GM12801 (cell line): ENCODE data around the gene ACTL6A.

Experiments used
- CTCF ChIP-seq: IDR thresholded peaks from one replicate; pipeline ENCODE4 v1.5.1; 2011; ENCODE audit warnings: control low read depth; ENCODE audit not compliant: insufficient read length; ENCODE audit errors: extremely low read depth

Gene ACTL6A

GRCh38 chr3:179562591-179563270, at the start of gene ACTL6A:
Gene ACTL6A, plus strand, starts transcription at chr3:179562926. Its CDS starts 167 bp downstream, at chr3:179563093.
- no peak for TF ChIP-seq CTCF

GRCh38 chr3:179513862-179514261, 48.9 kb upstream of the ACTL6A start:
- no peak for TF ChIP-seq CTCF

GRCh38 chr3:179526482-179526881, 36.2 kb upstream of the ACTL6A start:
- no peak for TF ChIP-seq CTCF

DNA sequence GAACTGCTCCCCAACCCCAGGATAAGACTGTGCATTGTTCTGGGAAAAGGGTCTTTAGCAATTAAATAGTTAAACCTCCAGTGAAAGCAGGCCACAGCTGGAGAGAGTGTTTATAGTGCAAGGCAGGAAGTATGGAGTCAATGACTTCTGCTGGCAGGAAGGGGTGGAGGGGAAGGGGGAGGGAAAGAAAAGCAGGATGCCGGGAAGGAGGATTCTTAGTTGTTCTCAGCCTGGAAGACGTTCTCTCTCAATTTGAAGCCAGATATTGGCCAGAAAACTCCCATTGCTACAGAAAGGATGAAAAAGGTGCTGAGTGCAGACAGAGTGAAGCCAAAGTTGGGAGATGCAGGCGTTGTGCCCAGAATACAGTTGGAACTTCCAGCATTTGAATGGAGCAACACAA, 35.7 kb upstream of the ACTL6A start:
- no peak for TF ChIP-seq CTCF

GRCh38 chr3:179528772-179529171, 34.0 kb upstream of the ACTL6A start:
- no peak for TF ChIP-seq CTCF

DNA sequence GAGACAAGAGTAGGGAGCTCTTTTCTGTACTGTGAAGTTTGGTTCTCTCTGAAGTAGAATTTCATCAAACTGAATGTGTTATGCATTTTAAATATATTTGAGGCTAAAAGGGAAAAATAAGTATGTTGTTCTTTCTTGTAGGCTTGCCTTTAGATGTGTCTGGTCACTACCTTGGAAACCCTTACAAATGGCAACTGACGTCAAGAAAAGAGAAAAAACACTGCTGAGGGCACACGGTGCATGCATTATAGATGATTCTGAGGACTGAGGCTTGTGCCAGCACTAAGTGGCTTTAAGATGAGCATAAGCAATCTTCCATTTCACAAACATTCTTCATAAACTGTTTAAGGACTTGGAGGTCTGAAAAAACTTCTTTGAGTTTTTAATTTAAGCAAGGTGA, 31.1 kb upstream of the ACTL6A start:
- no peak for TF ChIP-seq CTCF

- no peak for TF ChIP-seq CTCF
Measured at GRCh38 chr3:179533274-179533673, 29.5 kb upstream of the ACTL6A start.
